NT2/D1 (cell line): ENCODE results near the gene KRTAP10-1.

Experiments used
- SUZ12 ChIP-seq: IDR thresholded peaks from 2 replicates; pipeline ENCODE4 v1.6.1; 2011; ENCODE audit not compliant: insufficient read length, insufficient read depth; ENCODE audit errors: extremely low read depth
- ZNF274 ChIP-seq: IDR thresholded peaks from 2 replicates; pipeline ENCODE4 v1.6.1; 2011; ENCODE audit warnings: mild to moderate bottlenecking, low read depth, low read length

DNA sequence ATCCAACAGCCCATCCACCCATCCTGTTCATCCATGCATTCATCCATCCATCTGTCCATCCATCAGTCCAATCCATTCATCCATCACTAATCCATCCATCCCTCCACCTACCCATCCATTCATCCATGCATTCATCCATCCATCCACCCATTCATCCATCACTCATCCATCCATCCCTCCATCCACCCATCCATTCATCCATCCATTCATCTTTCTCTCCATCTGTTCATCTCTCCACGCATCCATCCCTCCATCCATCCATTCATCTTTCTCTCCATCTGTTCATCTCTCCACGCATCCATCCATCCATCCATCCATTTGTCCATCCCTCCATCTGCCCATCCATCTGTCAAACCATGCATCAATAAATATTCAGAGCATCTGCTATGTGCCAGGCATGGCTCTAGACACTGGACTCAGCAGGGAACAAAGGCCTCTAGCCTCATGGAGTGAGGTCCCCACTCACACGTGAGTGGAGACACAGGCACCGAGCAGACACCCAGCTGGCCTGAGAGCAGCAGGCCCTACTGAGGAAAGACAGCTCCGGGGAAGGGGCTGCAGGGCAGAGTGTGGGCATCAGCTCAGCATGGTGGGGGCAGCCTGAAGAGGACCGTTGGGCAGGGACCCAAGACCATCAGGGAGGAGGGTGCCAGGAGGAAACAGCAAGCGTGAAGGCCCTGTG is 9.6 kb downstream of the KRTAP10-1 start:
- TF ChIP-seq ZNF274 (no peak), SUZ12 (no peak)
